ENCODE results near the gene ZSCAN30.

Gene ZSCAN30

GRCh38 chr18:35303610-35304009 lies 13.6 kb upstream of the ZSCAN30 start:
- DNase-seq, result no peak
- TF ChIP-seq GATA1 (IDR thresholded peaks at IDR 0.05; ENCODE audit: low read depth, low read length) (no peak), POLR2A (IDR thresholded peaks at IDR 0.05; ENCODE audit: low read length) (no peak)

- no peak for DNase-seq
- no peak for TF ChIP-seq GATA1 (IDR thresholded peaks at IDR 0.05; ENCODE audit: low read depth, low read length)
- no peak for TF ChIP-seq POLR2A (IDR thresholded peaks at IDR 0.05; ENCODE audit: low read length)
Observed at GRCh38 chr18:35296060-35296459, 6.0 kb upstream of the ZSCAN30 start.

- TF ChIP-seq GATA1 (IDR thresholded peaks at IDR 0.05; ENCODE audit: low read depth, low read length) (no peak), POLR2A (IDR thresholded peaks at IDR 0.05; ENCODE audit: low read length) (no peak)
Observed at GRCh38 chr18:35291166-35291565, 1.1 kb upstream of the ZSCAN30 start.

GRCh38 chr18:35289727-35290093 lies 319 bp downstream of the ZSCAN30 start:
- TF ChIP-seq GATA1 (IDR thresholded peaks at IDR 0.05; ENCODE audit: low read depth, low read length) (no peak), POLR2A (IDR thresholded peaks at IDR 0.05; ENCODE audit: low read length) (no peak)
- DNase-seq, result no peak

More at GRCh38 chr18:35291166-35291565, 1.1 kb upstream of the ZSCAN30 start:
- DNase-seq, result peak; percentile 39 to 50

GRCh38 chr18:35289293-35289692 lies 736 bp downstream of the ZSCAN30 start:
- TF ChIP-seq GATA1 (IDR thresholded peaks at IDR 0.05; ENCODE audit: low read depth, low read length) (no peak), POLR2A (IDR thresholded peaks at IDR 0.05; ENCODE audit: low read length) (no peak)

GRCh38 chr18:35284841-35285240 lies 5.2 kb downstream of the ZSCAN30 start:
- no peak for TF ChIP-seq GATA1 (IDR thresholded peaks at IDR 0.05; ENCODE audit: low read depth, low read length)
- TF ChIP-seq POLR2A (IDR thresholded peaks at IDR 0.05; ENCODE audit: low read length), result no peak

More at GRCh38 chr18:35289293-35289692, 736 bp downstream of the ZSCAN30 start:
- DNase-seq, result peak; percentile 37 to 57

GRCh38 chr18:35283923-35284794 lies 5.9 kb downstream of the ZSCAN30 start:
- peak; percentile 23 to 72 for DNase-seq
- TF ChIP-seq POLR2A (IDR thresholded peaks at IDR 0.05; ENCODE audit: low read length) (no peak), GATA1 (IDR thresholded peaks at IDR 0.05; ENCODE audit: low read depth, low read length) (no peak)

More at GRCh38 chr18:35284841-35285240, 5.2 kb downstream of the ZSCAN30 start:
- no peak for DNase-seq

GRCh38 chr18:35282353-35282752 lies 7.7 kb downstream of the ZSCAN30 start:
- DNase-seq, result peak in 1 of 2 experiments; percentile 12
- TF ChIP-seq POLR2A (IDR thresholded peaks at IDR 0.05; ENCODE audit: low read length), result no peak
- TF ChIP-seq GATA1 (IDR thresholded peaks at IDR 0.05; ENCODE audit: low read depth, low read length), result no peak

- no peak for DNase-seq
- TF ChIP-seq GATA1 (IDR thresholded peaks at IDR 0.05; ENCODE audit: low read depth, low read length) (no peak), POLR2A (IDR thresholded peaks at IDR 0.05; ENCODE audit: low read length) (no peak)
Observed at GRCh38 chr18:35278969-35279368, 11.1 kb downstream of the ZSCAN30 start.

GRCh38 chr18:35278085-35278484 lies 11.9 kb downstream of the ZSCAN30 start:
- no peak for TF ChIP-seq GATA1 (IDR thresholded peaks at IDR 0.05; ENCODE audit: low read depth, low read length)
- no peak for TF ChIP-seq POLR2A (IDR thresholded peaks at IDR 0.05; ENCODE audit: low read length)
- DNase-seq, result no peak

- no peak for DNase-seq
- TF ChIP-seq GATA1 (IDR thresholded peaks at IDR 0.05; ENCODE audit: low read depth, low read length), result no peak
- no peak for TF ChIP-seq POLR2A (IDR thresholded peaks at IDR 0.05; ENCODE audit: low read length)
Observed at GRCh38 chr18:35277633-35278032, 12.4 kb downstream of the ZSCAN30 start.

- no peak for DNase-seq
- TF ChIP-seq GATA1 (IDR thresholded peaks at IDR 0.05; ENCODE audit: low read depth, low read length) (no peak), POLR2A (IDR thresholded peaks at IDR 0.05; ENCODE audit: low read length) (no peak)
Observed at GRCh38 chr18:35276267-35276666, 13.8 kb downstream of the ZSCAN30 start.

GRCh38 chr18:35271656-35272055 lies 18.4 kb downstream of the ZSCAN30 start:
- TF ChIP-seq POLR2A (IDR thresholded peaks at IDR 0.05; ENCODE audit: low read length) (no peak), GATA1 (IDR thresholded peaks at IDR 0.05; ENCODE audit: low read depth, low read length) (no peak)

GRCh38 chr18:35268821-35269220 lies 21.2 kb downstream of the ZSCAN30 start:
- DNase-seq, result no peak
- TF ChIP-seq POLR2A (IDR thresholded peaks at IDR 0.05; ENCODE audit: low read length), result no peak

More at GRCh38 chr18:35271656-35272055, 18.4 kb downstream of the ZSCAN30 start:
- DNase-seq, result no peak

GRCh38 chr18:35267809-35268208 lies 22.2 kb downstream of the ZSCAN30 start:
- TF ChIP-seq GATA1 (IDR thresholded peaks at IDR 0.05; ENCODE audit: low read depth, low read length) (no peak), POLR2A (IDR thresholded peaks at IDR 0.05; ENCODE audit: low read length) (no peak)
- DNase-seq, result no peak

Data from erythroblast (primary cell).